ENCODE results near the gene CHN1.

The CHN1 gene

GRCh38 chr2:174846218-174846617 lies 159.0 kb downstream of the CHN1 start:
- Histone ChIP-seq H2BK120ac (ENCODE audit: low read depth, low read length) (no peak overlapping the region), H3K9ac (ENCODE audit: low read length) (no peak overlapping the region), H3K4me1 (ENCODE audit: control insufficient read depth, low read depth, low read length) (peaks cover 6% of the 10 kb centered on the region), H3K36me3 (ENCODE audit: control insufficient read depth, insufficient read depth, low read length) (no peaks in the 10 kb centered on the region), H3K4me2 (ENCODE audit: low read length) (no peak overlapping the region), H4K8ac (ENCODE audit: low read depth, low read length) (no peak overlapping the region), H3K4me3 (ENCODE audit: low read length) (no peak overlapping the region), H2BK15ac (replicated peaks; ENCODE audit: low read depth) (no peak overlapping the region), H3K27ac (ENCODE audit: low read depth, low read length) (no peak overlapping the region), H3K56ac (ENCODE audit: low read length) (no peak overlapping the region), H2BK5ac (ENCODE audit: low read length) (no peak overlapping the region), H4K5ac (ENCODE audit: low read length) (no peak overlapping the region), H3K79me2 (ENCODE audit: control insufficient read depth, insufficient read depth, low read length) (no peaks in the 10 kb centered on the region), H3K27me3 (ENCODE audit: insufficient read depth, low read length, poor library complexity) (no peaks in the 10 kb centered on the region), H3K4ac (ENCODE audit: low read depth, low read length) (no peak overlapping the region), H2AK5ac (ENCODE audit: low read length) (no peak overlapping the region), H3K18ac (ENCODE audit: low read length) (no peak overlapping the region), H3K23ac (ENCODE audit: low read length) (no peak overlapping the region), H3K79me1 (ENCODE audit: low read length) (peaks cover under 1% of the 10 kb centered on the region)
- DNase-seq, result no peak
- 100% methylated on average over 1 of the region's 1 CpG for WGBS (ENCODE audit: extremely low coverage, insufficient coverage, low lambda C conversion rate)

- H3K18ac ChIP-seq (ENCODE audit: low read length), result no peak overlapping the region
- H3K79me1 ChIP-seq (ENCODE audit: low read length), result peaks cover 2% of the 10 kb centered on the region
- H3K4me2 ChIP-seq (ENCODE audit: low read length), result no peak overlapping the region
- no peak overlapping the region for H4K8ac ChIP-seq (ENCODE audit: low read depth, low read length)
- H3K36me3 ChIP-seq (ENCODE audit: control insufficient read depth, insufficient read depth, low read length), result no peaks in the 10 kb centered on the region
- no peak overlapping the region for H4K5ac ChIP-seq (ENCODE audit: low read length)
- no peak overlapping the region for H3K27ac ChIP-seq (ENCODE audit: low read depth, low read length)
- no peak overlapping the region for H3K4ac ChIP-seq (ENCODE audit: low read depth, low read length)
- no peaks in the 10 kb centered on the region for H3K79me2 ChIP-seq (ENCODE audit: control insufficient read depth, insufficient read depth, low read length)
- no peak overlapping the region for H3K56ac ChIP-seq (ENCODE audit: low read length)
- H3K9ac ChIP-seq (ENCODE audit: low read length), result no peak overlapping the region
- no peak overlapping the region for H3K23ac ChIP-seq (ENCODE audit: low read length)
- no peak for DNase-seq
- no peak overlapping the region for H2AK5ac ChIP-seq (ENCODE audit: low read length)
- no peak overlapping the region for H2BK15ac ChIP-seq (replicated peaks; ENCODE audit: low read depth)
- H3K27me3 ChIP-seq (ENCODE audit: insufficient read depth, low read length, poor library complexity), result no peaks in the 10 kb centered on the region
- H2BK5ac ChIP-seq (ENCODE audit: low read length), result no peak overlapping the region
- H2BK120ac ChIP-seq (ENCODE audit: low read depth, low read length), result no peak overlapping the region
- peaks cover 2% of the 10 kb centered on the region for H3K4me1 ChIP-seq (ENCODE audit: control insufficient read depth, low read depth, low read length)
- H3K4me3 ChIP-seq (ENCODE audit: low read length), result no peak overlapping the region
- WGBS (ENCODE audit: extremely low coverage, insufficient coverage, low lambda C conversion rate), result no CpG with 5 or more reads among the region's 6 CpGs
These were observed 160.9 kb downstream of the CHN1 start for GRCh38 chr2:174844295-174844708.

- Histone ChIP-seq H3K18ac (ENCODE audit: low read length) (no peak overlapping the region), H2BK15ac (replicated peaks; ENCODE audit: low read depth) (no peak overlapping the region), H3K27me3 (ENCODE audit: insufficient read depth, low read length, poor library complexity) (no peaks in the 10 kb centered on the region), H3K36me3 (ENCODE audit: control insufficient read depth, insufficient read depth, low read length) (no peaks in the 10 kb centered on the region), H3K23ac (ENCODE audit: low read length) (no peak overlapping the region), H3K4me2 (ENCODE audit: low read length) (no peak overlapping the region), H4K5ac (ENCODE audit: low read length) (no peak overlapping the region), H3K56ac (ENCODE audit: low read length) (no peak overlapping the region), H3K27ac (ENCODE audit: low read depth, low read length) (no peak overlapping the region), H3K79me2 (ENCODE audit: control insufficient read depth, insufficient read depth, low read length) (no peaks in the 10 kb centered on the region), H3K79me1 (ENCODE audit: low read length) (peaks cover 2% of the 10 kb centered on the region), H2AK5ac (ENCODE audit: low read length) (no peak overlapping the region), H3K4ac (ENCODE audit: low read depth, low read length) (no peak overlapping the region), H2BK120ac (ENCODE audit: low read depth, low read length) (no peak overlapping the region), H4K8ac (ENCODE audit: low read depth, low read length) (no peak overlapping the region), H2BK5ac (ENCODE audit: low read length) (no peak overlapping the region), H3K9ac (ENCODE audit: low read length) (no peak overlapping the region), H3K4me3 (ENCODE audit: low read length) (no peak overlapping the region), H3K4me1 (ENCODE audit: control insufficient read depth, low read depth, low read length) (peaks cover 2% of the 10 kb centered on the region)
- no peak for DNase-seq
- whole genome bisulfite sequencing (ENCODE audit: extremely low coverage, insufficient coverage, low lambda C conversion rate), result no CpG with 5 or more reads among the region's 4 CpGs
These were observed 162.7 kb downstream of the CHN1 start for GRCh38 chr2:174842496-174842895.

GRCh38 chr2:174841936-174842335 lies 163.2 kb downstream of the CHN1 start:
- H4K5ac ChIP-seq (ENCODE audit: low read length), result no peak overlapping the region
- H3K79me1 ChIP-seq (ENCODE audit: low read length), result peaks cover 2% of the 10 kb centered on the region
- H3K4me1 ChIP-seq (ENCODE audit: control insufficient read depth, low read depth, low read length), result peaks cover 4% of the 10 kb centered on the region
- no peak overlapping the region for H2BK120ac ChIP-seq (ENCODE audit: low read depth, low read length)
- DNase-seq, result no peak
- H3K4me2 ChIP-seq (ENCODE audit: low read length), result no peak overlapping the region
- no peak overlapping the region for H2BK15ac ChIP-seq (replicated peaks; ENCODE audit: low read depth)
- H3K4ac ChIP-seq (ENCODE audit: low read depth, low read length), result no peak overlapping the region
- no CpG with 5 or more reads among the region's 3 CpGs for WGBS (ENCODE audit: extremely low coverage, insufficient coverage, low lambda C conversion rate)
- H3K23ac ChIP-seq (ENCODE audit: low read length), result no peak overlapping the region
- no peak overlapping the region for H3K4me3 ChIP-seq (ENCODE audit: low read length)
- no peak overlapping the region for H3K56ac ChIP-seq (ENCODE audit: low read length)
- no peak overlapping the region for H3K27ac ChIP-seq (ENCODE audit: low read depth, low read length)
- H4K8ac ChIP-seq (ENCODE audit: low read depth, low read length), result no peak overlapping the region
- H3K79me2 ChIP-seq (ENCODE audit: control insufficient read depth, insufficient read depth, low read length), result no peaks in the 10 kb centered on the region
- no peaks in the 10 kb centered on the region for H3K36me3 ChIP-seq (ENCODE audit: control insufficient read depth, insufficient read depth, low read length)
- H2AK5ac ChIP-seq (ENCODE audit: low read length), result no peak overlapping the region
- H3K27me3 ChIP-seq (ENCODE audit: insufficient read depth, low read length, poor library complexity), result no peaks in the 10 kb centered on the region
- no peak overlapping the region for H3K18ac ChIP-seq (ENCODE audit: low read length)
- H2BK5ac ChIP-seq (ENCODE audit: low read length), result no peak overlapping the region
- no peak overlapping the region for H3K9ac ChIP-seq (ENCODE audit: low read length)

- no peak for DNase-seq
- Histone ChIP-seq H3K27ac (ENCODE audit: low read depth, low read length) (no peak overlapping the region), H3K9ac (ENCODE audit: low read length) (no peak overlapping the region), H3K4me3 (ENCODE audit: low read length) (no peak overlapping the region), H3K27me3 (ENCODE audit: insufficient read depth, low read length, poor library complexity) (no peaks in the 10 kb centered on the region), H3K18ac (ENCODE audit: low read length) (no peak overlapping the region), H3K23ac (ENCODE audit: low read length) (no peak overlapping the region), H3K79me1 (ENCODE audit: low read length) (peaks cover 2% of the 10 kb centered on the region), H2BK15ac (replicated peaks; ENCODE audit: low read depth) (no peak overlapping the region), H3K79me2 (ENCODE audit: control insufficient read depth, insufficient read depth, low read length) (no peaks in the 10 kb centered on the region), H2BK120ac (ENCODE audit: low read depth, low read length) (no peak overlapping the region), H3K4ac (ENCODE audit: low read depth, low read length) (no peak overlapping the region), H2BK5ac (ENCODE audit: low read length) (no peak overlapping the region), H2AK5ac (ENCODE audit: low read length) (no peak overlapping the region), H3K4me1 (ENCODE audit: control insufficient read depth, low read depth, low read length) (peaks cover 7% of the 10 kb centered on the region), H3K56ac (ENCODE audit: low read length) (no peak overlapping the region), H4K8ac (ENCODE audit: low read depth, low read length) (no peak overlapping the region), H4K5ac (ENCODE audit: low read length) (no peak overlapping the region), H3K4me2 (ENCODE audit: low read length) (no peak overlapping the region), H3K36me3 (ENCODE audit: control insufficient read depth, insufficient read depth, low read length) (no peaks in the 10 kb centered on the region)
- WGBS (ENCODE audit: extremely low coverage, insufficient coverage, low lambda C conversion rate), result no CpG with 5 or more reads among the region's 2 CpGs
These were observed 163.8 kb downstream of the CHN1 start for GRCh38 chr2:174841350-174841749.

- H3K4me1 ChIP-seq (ENCODE audit: control insufficient read depth, low read depth, low read length), result peaks cover 10% of the 10 kb centered on the region
- H3K18ac ChIP-seq (ENCODE audit: low read length), result no peak overlapping the region
- H3K9ac ChIP-seq (ENCODE audit: low read length), result no peak overlapping the region
- H3K23ac ChIP-seq (ENCODE audit: low read length), result no peak overlapping the region
- no peak for DNase-seq
- H4K8ac ChIP-seq (ENCODE audit: low read depth, low read length), result no peak overlapping the region
- no CpG with 5 or more reads among the region's 3 CpGs for WGBS (ENCODE audit: extremely low coverage, insufficient coverage, low lambda C conversion rate)
- H3K4me2 ChIP-seq (ENCODE audit: low read length), result no peak overlapping the region
- no peaks in the 10 kb centered on the region for H3K36me3 ChIP-seq (ENCODE audit: control insufficient read depth, insufficient read depth, low read length)
- no peak overlapping the region for H3K4me3 ChIP-seq (ENCODE audit: low read length)
- H3K27ac ChIP-seq (ENCODE audit: low read depth, low read length), result no peak overlapping the region
- H2AK5ac ChIP-seq (ENCODE audit: low read length), result no peak overlapping the region
- no peaks in the 10 kb centered on the region for H3K27me3 ChIP-seq (ENCODE audit: insufficient read depth, low read length, poor library complexity)
- H2BK15ac ChIP-seq (replicated peaks; ENCODE audit: low read depth), result no peak overlapping the region
- H2BK5ac ChIP-seq (ENCODE audit: low read length), result no peak overlapping the region
- peaks cover 2% of the 10 kb centered on the region for H3K79me1 ChIP-seq (ENCODE audit: low read length)
- no peak overlapping the region for H2BK120ac ChIP-seq (ENCODE audit: low read depth, low read length)
- H3K56ac ChIP-seq (ENCODE audit: low read length), result no peak overlapping the region
- H3K4ac ChIP-seq (ENCODE audit: low read depth, low read length), result no peak overlapping the region
- no peaks in the 10 kb centered on the region for H3K79me2 ChIP-seq (ENCODE audit: control insufficient read depth, insufficient read depth, low read length)
- H4K5ac ChIP-seq (ENCODE audit: low read length), result no peak overlapping the region
These were observed 164.7 kb downstream of the CHN1 start for GRCh38 chr2:174840436-174840835.
